HG02571 (cell line): Measurements from ENCODE around the gene LRRC27.
A peak's percentile ranks its signal among the peaks of the same experiment; 100 is the strongest.
"Not testable (repeated sequence)": the region's sequence is repeated elsewhere in the genome, so short reads cannot be mapped to it uniquely, and the experiment has no call there.

ENCODE experiments used
- ATAC-seq: cut with Tn5 transposase; IDR thresholded peaks from one replicate; pipeline ENCODE4 v1.9.1; 2021; ENCODE audit warnings: mild to moderate bottlenecking, moderate library complexity; ENCODE audit not compliant: unreplicated experiment

LRRC27 gene

DNA sequence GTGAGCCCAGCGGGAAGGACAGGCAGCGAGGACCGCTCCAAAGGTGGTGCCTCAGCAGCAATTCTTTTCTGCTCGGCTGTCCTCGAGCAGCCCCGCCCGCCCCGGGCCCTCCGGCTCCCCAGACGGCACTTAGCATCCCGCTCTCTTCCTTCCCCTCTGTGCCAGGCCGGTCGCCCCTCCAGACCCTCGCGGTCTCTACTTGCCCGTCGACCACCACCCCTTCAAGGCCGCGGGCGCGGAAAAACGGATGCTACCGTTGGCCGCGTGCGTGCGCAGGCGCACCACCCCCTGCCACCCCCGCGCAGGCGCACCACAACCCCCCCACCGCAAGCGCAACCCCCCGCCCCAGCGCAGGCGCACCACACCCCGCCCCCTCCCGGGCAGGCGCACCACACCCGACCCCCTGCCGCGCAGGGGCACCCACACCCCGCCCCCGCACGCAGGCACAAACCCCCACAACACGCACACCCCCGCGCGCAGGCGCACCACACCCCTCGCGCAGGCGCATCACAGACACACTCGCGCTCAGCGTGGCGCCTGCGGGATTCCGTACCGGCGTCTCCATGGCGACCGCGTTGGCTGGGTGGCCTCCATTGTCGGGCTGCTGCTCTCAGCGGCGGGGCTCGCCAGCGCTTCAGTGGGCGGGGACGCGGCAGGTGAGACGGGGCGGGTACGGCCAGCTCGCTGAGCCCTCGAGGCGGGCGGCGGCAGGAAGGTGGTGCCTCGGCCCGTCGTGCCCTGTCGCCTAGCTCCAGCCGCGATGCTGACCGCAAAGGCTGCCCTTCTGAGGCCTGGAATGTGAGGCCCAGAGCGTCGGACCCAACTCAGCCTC, at the start of gene LRRC27:
LRRC27 (plus strand) TSS at position 593 of the 832 bp plus-strand sequence. CDS start 1,332 bp downstream, outside the sequence.
- peak; percentile 64 for ATAC-seq

- no peak for ATAC-seq
These were observed 49.1 kb upstream of the LRRC27 start for GRCh38 chr10:132282667-132283603.

GRCh38 chr10:132283604-132284382, 48.2 kb upstream of the LRRC27 start:
- no peak for ATAC-seq

- ATAC-seq, result no peak
These were observed 42.6 kb upstream of the LRRC27 start for GRCh38 chr10:132289439-132289838.

DNA sequence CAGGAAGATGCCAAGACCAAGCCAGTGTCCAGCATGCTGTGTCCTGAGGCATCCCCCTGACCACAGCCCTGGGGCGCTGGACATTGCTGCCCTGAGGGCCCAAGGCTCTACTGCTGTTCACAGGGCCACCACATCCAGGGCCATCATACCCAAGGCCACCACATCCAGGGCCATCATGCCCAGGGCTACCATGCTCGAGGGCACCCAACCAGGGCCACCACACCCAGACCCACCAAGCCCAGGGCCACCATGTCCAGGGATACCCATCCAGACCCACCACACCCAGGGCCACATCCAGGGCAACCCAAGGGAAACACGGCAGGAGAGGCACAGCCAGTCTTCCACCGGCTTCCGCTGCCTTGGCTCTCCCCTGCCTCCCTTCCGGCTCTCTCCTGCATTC, 41.4 kb upstream of the LRRC27 start:
- no peak for ATAC-seq

DNA sequence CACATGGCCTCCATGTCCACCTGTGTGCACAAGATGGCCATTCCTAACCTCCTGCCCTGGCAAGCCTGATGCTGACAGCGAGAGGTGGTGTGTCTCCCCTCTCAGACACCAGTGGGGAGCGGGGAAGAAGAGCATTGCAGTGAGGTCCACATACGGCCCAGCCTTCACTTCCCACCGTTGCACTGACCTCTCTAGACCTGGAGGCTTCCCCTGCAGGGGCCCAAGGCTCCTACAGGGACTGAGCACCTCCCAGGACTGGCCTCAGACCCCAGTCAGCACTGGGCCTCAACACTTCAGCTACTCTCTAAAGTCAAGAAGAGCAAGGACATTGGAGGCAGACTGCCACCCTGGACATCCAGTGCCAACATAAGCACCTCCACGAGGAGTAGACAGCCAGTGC, 40.2 kb upstream of the LRRC27 start:
- ATAC-seq, result no peak

- no peak for ATAC-seq
These were observed 39.4 kb upstream of the LRRC27 start for GRCh38 chr10:132292287-132293200.

DNA sequence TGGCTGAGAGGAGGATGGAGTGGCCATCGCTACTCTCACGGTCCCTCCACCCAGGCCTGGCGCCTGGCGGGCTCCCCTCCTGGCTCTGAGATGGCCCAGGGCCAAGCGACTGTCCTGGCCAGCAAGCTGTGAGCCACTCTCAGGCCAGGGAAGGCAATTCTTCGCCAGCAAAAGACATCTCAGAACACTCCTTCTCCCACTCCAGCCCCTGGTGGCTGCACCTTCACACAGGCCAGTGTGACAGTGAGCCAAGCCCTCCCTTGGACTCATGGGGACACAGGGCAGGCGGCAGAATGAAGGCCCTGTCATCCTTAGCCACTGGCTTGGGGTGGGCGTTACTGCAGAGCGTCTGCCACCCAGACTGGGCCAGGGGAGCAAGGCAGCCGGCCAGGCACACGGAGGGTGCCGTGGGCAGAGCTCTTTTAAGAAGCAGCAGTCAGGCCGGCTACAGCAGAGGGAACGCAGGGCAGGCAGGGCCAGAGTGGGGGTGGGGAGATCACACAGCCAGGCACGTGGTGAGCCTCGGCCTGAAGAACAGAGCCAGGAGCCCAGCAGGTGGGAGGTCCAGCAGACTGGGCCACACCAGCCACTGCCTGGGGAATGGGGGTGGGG, 38.7 kb upstream of the LRRC27 start:
- no peak for ATAC-seq

DNA sequence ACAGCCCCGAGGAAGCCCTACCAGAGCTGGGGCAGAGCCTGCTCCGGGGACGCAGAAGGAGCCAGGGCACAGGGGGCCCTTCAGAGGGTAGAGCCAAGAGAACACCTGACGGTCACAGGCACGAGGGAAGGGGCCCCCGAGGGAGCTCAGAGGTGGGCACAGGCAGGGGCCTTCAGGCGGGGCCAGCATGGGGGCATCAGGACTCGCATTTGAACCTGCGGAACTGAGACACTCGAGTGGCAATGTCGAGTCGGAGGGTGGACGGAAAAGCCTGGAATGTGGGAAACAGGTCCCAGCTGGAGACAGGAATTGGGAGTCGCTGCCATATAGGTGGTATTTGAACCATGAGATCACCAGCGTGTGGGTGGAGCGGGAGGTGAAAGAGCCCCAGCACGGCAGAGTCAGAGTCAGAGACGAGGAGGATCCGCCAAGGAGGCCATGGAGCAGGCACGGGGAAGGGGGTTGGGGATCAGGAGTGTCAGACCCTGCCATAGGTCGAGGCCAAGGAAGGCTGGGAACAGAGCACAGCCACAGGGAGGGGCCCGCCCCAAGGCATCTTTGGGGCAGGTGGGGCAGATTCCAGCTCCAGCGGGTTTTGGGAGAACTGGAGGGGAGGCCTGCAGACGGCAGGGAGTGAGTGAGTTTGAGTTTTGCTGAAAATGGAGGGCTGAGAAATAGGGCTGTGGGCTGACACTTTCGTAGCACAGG, 38.0 kb upstream of the LRRC27 start:
- ATAC-seq, result no peak

GRCh38 chr10:132294561-132295318, 37.3 kb upstream of the LRRC27 start:
- no peak for ATAC-seq

- not testable (repeated sequence) for ATAC-seq
These were observed 36.5 kb upstream of the LRRC27 start for GRCh38 chr10:132295481-132295880.

GRCh38 chr10:132296666-132297443, 35.1 kb upstream of the LRRC27 start:
- ATAC-seq, result no peak

GRCh38 chr10:132297526-132297925, 34.5 kb upstream of the LRRC27 start:
- ATAC-seq, result no peak

DNA sequence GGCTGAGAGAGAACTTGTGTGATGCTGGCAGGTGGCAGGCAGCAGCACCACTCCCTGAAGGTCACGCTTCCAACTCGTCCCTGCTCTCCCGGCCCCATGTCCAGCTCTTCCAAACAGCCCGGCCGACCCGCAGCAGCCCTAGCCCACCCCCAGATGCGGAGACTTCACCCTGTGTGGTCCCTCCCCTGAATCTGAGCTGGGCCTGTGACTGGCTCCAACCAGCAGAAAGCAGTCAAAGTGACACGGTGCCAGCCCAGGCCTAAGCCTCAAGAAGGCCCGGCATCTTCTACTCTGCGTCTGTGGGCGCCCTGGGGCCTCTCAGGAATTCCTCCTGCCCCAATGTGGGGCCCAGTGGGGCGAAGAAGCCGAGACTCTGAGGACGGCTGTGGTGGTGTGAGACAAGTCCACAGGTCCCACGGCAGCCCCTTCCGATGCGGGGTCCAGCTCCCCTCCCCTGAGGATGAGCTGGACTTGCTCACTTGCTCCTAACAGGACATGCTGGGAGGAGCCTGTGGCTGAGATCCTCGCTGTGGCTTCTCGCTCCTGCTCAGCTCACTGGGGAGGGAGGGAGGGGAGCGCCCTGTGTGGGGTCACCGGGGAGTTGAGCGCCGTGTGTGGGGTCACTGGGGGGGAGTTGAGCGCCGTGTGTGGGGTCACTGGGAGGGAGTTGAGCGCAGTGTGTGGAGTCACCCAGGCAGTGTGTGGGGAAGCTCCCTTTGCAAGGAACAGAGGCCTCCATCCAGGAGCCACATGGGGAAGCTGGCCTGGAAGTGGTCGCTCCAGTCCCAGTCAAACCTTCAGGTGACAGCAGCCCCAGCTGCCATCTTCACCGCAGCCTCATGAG, 33.7 kb upstream of the LRRC27 start:
- ATAC-seq, result no peak

DNA sequence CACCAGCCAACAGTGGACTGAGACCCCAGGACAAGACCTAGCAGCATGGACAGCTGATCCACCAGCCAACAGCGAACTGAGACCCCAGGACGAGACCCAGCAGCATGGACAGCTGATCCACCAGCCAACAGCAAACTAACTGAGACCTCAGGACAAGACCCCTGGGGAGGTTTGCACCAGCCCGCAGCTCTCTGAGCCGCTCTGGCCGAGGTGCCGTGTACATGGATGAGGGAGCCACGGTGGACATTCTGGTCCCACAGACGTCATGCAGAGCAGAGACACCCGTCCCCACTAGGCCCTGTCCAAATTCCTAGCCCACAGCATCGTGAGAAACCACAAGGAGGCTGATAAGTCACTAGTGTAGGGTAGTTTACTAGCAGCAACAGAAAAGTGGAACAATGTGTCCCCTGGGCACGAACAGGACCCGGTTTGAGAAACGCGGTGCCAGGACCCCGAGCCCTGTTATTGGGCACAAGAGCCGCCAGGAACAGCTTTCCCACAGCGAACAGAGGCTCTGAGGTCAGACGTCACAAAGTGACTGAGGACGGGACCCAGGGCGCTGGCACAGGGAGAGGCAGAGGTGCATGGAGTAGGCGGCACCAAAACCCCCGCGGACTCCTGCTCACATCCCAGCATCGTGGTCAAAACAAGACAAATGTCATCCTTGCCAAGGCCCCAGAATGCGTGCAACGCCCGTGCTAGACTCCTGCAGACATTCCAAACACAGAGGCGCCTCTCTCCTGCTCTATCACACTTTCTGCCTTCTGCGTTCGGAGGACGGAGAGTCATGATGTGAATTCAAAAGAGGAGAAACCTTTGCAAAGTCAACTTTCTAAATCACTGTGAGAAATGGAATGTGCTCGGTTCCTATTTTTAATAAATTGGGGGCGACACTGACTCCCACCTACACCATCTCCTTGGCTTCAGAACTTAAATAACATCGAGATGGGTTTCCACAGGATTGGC, 32.3 kb upstream of the LRRC27 start:
- ATAC-seq, result no peak
